ENCODE results near the gene PNKD. TPM values are rescaled to one million over a fixed set of nuclear protein-coding genes. Genes with fewer than 3 reads are reported as not detected.
A peak's percentile ranks its signal among the peaks of the same experiment; 100 is the strongest.

PNKD gene
- total RNA-seq, 1 donor from 2014 or later, result 28.9 TPM

DNA sequence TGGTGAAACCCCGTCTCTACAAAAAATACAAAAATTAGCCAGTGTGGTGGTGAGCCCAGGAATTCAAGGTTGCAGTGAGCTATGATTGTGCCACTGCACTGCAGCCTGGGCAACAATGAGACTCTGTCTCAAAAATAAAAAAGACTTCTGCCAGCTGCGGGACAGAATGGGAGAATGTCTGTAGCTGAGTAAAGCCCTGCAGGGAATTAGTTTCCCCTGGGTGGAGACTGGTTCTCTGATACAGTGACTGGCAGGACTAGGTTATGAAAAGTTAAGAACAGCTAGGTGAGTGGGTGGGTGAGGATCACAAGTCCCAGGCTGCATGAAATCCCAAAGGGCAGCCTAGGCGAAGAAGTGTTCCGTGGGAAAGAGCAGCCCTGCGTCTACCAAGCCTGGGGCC is 72.5 kb downstream of the PNKD start:
- Mint-ChIP-seq H3K4me3 (ENCODE audit: unreplicated experiment) (no peak overlapping the region), H3K36me3 (ENCODE audit: low read depth) (peaks cover 2% of the 10 kb centered on the region), H3K4me1 (ENCODE audit: low read depth) (peaks cover 29% of the 10 kb centered on the region), H3K27ac (ENCODE audit: unreplicated experiment) (peak overlapping the region; percentile 49), H3K9me3 (ENCODE audit: low read depth) (no peaks in the 10 kb centered on the region), H3K27me3 (ENCODE audit: low read depth) (no peaks in the 10 kb centered on the region)
- TF ChIP-seq, protein P1, sequence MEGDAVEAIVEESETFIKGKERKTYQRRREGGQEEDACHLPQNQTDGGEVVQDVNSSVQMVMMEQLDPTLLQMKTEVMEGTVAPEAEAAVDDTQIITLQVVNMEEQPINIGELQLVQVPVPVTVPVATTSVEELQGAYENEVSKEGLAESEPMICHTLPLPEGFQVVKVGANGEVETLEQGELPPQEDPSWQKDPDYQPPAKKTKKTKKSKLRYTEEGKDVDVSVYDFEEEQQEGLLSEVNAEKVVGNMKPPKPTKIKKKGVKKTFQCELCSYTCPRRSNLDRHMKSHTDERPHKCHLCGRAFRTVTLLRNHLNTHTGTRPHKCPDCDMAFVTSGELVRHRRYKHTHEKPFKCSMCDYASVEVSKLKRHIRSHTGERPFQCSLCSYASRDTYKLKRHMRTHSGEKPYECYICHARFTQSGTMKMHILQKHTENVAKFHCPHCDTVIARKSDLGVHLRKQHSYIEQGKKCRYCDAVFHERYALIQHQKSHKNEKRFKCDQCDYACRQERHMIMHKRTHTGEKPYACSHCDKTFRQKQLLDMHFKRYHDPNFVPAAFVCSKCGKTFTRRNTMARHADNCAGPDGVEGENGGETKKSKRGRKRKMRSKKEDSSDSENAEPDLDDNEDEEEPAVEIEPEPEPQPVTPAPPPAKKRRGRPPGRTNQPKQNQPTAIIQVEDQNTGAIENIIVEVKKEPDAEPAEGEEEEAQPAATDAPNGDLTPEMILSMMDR (IDR thresholded peaks at IDR 0.05), result no peak
- no peak for DNase-seq (ENCODE audit: low spot score)

DNA sequence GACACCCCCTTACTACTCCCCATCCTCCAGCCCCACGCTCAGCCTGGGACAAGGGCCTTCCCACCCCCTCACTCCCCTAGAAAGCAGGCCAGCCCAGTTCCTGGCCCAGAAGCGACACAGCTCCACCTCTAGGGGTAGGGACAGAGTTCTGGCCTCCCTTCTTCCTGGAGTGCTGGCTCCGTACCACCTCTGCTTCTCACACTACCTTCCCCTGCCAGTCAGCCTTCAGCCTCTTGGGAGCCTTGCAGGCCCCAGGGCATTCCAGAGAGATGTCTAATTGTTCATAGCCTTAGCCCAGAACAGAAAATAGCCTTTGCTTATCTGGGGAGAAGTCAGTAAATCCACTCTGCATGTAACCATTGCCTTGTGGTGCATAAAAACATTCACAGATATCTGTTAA is 73.3 kb downstream of the PNKD start:
- Mint-ChIP-seq H3K9me3 (ENCODE audit: low read depth) (no peaks in the 10 kb centered on the region), H3K4me3 (ENCODE audit: unreplicated experiment) (no peak overlapping the region), H3K4me1 (ENCODE audit: low read depth) (peaks cover 29% of the 10 kb centered on the region), H3K27me3 (ENCODE audit: low read depth) (no peaks in the 10 kb centered on the region), H3K36me3 (ENCODE audit: low read depth) (peaks cover 2% of the 10 kb centered on the region), H3K27ac (ENCODE audit: unreplicated experiment) (peak overlapping the region; percentile 68)
- TF ChIP-seq, protein P1 (IDR thresholded peaks at IDR 0.05), result peak; percentile 10
- DNase-seq (ENCODE audit: low spot score), result no peak

DNA sequence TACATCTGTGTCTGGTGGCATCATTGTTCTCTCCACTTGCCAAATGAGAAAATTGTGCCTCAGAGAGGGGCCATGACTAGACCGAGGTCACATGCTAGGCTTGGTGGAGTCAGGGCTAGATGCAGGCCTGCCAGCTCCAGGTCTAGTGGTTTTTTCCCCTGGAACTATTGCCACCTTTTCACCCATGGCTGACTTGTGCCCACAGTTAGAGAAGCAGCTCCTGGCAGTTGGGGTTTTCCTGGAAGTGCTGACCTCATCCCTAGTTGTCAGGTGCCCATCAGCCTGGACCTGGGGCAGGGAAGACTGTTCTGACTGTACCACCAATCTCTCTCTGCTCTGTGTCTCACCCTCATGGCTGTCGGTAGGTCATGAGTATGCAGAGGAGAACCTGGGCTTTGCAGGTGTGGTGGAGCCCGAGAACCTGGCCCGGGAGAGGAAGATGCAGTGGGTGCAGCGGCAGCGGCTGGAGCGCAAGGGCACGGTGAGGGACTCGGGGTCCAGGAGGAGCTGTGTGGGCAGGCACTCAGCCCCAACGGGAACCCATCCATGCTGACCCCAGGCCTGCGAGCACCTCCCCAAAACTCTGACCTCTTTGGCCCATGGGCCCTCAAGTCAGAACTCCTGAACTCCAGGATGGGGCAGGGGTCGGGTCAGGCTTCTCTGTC is 73.9 kb downstream of the PNKD start:
- no peaks in the 10 kb centered on the region for H3K9me3 Mint-ChIP-seq (ENCODE audit: low read depth)
- peaks cover 29% of the 10 kb centered on the region for H3K4me1 Mint-ChIP-seq (ENCODE audit: low read depth)
- TF ChIP-seq, protein P1 (IDR thresholded peaks at IDR 0.05), result no peak
- peak overlapping the region; percentile 68 for H3K27ac Mint-ChIP-seq (ENCODE audit: unreplicated experiment)
- peaks cover 2% of the 10 kb centered on the region for H3K36me3 Mint-ChIP-seq (ENCODE audit: low read depth)
- no peak for DNase-seq (ENCODE audit: low spot score)
- H3K27me3 Mint-ChIP-seq (ENCODE audit: low read depth), result no peaks in the 10 kb centered on the region
- no peak overlapping the region for H3K4me3 Mint-ChIP-seq (ENCODE audit: unreplicated experiment)

DNA sequence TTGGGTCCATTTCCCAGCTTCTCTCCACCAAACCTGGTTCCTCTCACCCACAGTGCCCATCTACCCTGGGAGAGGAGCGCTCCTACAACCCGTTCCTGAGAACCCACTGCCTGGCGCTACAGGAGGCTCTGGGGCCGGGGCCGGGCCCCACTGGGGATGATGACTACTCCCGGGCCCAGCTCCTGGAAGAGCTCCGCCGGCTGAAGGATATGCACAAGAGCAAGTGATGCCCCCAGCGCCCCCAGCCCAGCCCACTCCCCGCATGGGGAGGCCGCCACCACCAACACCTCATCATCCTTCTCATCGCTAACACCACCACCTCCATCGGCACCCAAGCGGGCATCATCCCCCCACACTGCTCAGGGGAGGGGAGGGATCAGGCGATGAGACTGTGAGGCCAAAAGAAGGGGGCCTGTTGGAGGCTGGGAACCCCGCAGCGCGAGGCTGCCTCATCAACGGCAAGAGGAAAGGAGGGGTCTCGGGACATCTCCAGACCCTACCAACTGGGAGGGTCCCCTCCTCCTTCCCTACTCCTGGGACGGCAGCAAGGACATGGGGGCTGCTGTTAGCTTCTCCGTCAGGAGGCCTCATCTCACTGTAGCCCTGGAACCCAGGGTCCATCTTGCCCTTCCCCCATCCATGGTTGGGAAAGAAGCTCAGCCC is 74.6 kb downstream of the PNKD start:
- H3K27ac Mint-ChIP-seq (ENCODE audit: unreplicated experiment), result no peak overlapping the region
- peaks cover 2% of the 10 kb centered on the region for H3K36me3 Mint-ChIP-seq (ENCODE audit: low read depth)
- H3K27me3 Mint-ChIP-seq (ENCODE audit: low read depth), result no peaks in the 10 kb centered on the region
- no peaks in the 10 kb centered on the region for H3K9me3 Mint-ChIP-seq (ENCODE audit: low read depth)
- no peak overlapping the region for H3K4me3 Mint-ChIP-seq (ENCODE audit: unreplicated experiment)
- TF ChIP-seq, protein P1 (IDR thresholded peaks at IDR 0.05), result no peak
- no peak for DNase-seq (ENCODE audit: low spot score)
- peaks cover 29% of the 10 kb centered on the region for H3K4me1 Mint-ChIP-seq (ENCODE audit: low read depth)

DNA sequence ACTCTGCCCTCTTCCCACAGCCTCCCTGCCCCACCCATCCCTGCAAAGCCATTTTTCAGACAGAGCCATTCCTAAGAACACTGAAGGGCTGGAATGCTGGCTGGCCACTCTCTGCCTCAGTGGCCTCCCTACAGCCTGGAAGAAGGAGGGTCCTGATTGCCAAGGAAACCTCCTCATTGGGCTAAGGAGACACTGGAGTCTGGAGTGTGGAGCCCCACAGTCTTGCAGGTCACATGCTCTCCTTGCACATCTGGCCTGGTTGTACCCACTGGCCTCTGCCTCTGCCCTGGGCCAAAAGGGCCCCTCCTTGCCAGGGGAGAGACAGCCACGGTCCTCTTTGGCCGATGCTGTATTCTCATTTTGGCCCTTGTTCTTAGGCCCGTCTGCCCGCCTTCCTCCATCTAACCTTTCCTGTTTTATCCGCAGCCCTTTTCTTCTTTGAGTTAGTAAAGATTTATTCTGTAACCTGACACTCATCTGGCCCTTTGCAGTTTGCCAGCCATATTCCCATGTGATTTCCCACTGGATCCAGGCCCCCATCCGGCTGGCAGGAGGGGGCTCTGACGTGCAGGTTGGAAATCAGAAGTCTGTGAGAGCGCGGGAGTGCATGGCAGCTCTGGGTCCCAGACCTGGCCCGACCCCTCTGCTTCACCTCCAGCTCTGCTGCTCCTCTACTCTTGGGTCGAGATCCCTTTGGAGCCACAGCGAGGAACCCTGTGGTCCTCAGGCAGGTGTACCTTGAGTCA is 75.3 kb downstream of the PNKD start:
- Mint-ChIP-seq H3K4me3 (ENCODE audit: unreplicated experiment) (no peak overlapping the region), H3K27ac (ENCODE audit: unreplicated experiment) (peak overlapping the region; percentile 74)

More for the DNA sequence above, 75.3 kb downstream of the PNKD start:
- no peak for DNase-seq (ENCODE audit: low spot score)
- no peaks in the 10 kb centered on the region for H3K36me3 Mint-ChIP-seq (ENCODE audit: low read depth)
- H3K4me1 Mint-ChIP-seq (ENCODE audit: low read depth), result peaks cover 29% of the 10 kb centered on the region
- no peaks in the 10 kb centered on the region for H3K27me3 Mint-ChIP-seq (ENCODE audit: low read depth)
- no peaks in the 10 kb centered on the region for H3K9me3 Mint-ChIP-seq (ENCODE audit: low read depth)
- TF ChIP-seq, protein P1 (IDR thresholded peaks at IDR 0.05), result no peak
